ENCODE results near the gene GNAO1. TPM values are rescaled to one million over a fixed set of nuclear protein-coding genes. Genes with fewer than 3 reads are reported as not detected.

The GNAO1 gene
- total and polyA plus RNA-seq, 9 of the 15 experiments (the other 6 are each of a cell fraction or from before 2014, with no cell fraction given): 0.07 to 0.42 (median 0.08) TPM; not detected in 5

GRCh38 chr16:56278196-56278855, 87.0 kb downstream of the GNAO1 start (continued):
- no peak for TF ChIP-seq ZBTB33 (CRISPR knock-in tag; IDR thresholded peaks at IDR 0.05)
- TF ChIP-seq HINFP (tag; conservative IDR thresholded peaks at IDR 0.05; ENCODE audit: low read depth): no peak
- TF ChIP-seq EGR1 (conservative IDR thresholded peaks at IDR 0.05): peak; percentile 69
- TF ChIP-seq CBX3 (IDR thresholded peaks at IDR 0.05; ENCODE audit: borderline replicate concordance in 1 of 2, low read length in 2 of 2): peak in 1 of 2 experiments; percentile 22; a peak in 1 of 3 replicates
- no peak for TF ChIP-seq PBX2 (CRISPR knock-in tag; IDR thresholded peaks at IDR 0.05; ENCODE audit: low read depth)
- no peak for TF ChIP-seq PBX2 (tag; conservative IDR thresholded peaks at IDR 0.05; ENCODE audit: low read depth)
- no peak for TF ChIP-seq IRF9 (tag; IDR thresholded peaks at IDR 0.05)
- no peak for TF ChIP-seq ZNF695 (CRISPR knock-in tag; IDR thresholded peaks at IDR 0.05)
- no peak for TF ChIP-seq CSDE1 (IDR thresholded peaks at IDR 0.05)
- no peak for TF ChIP-seq PHF8 (IDR thresholded peaks at IDR 0.05; ENCODE audit: borderline replicate concordance, low read length)
- TF ChIP-seq ZBTB11 (CRISPR knock-in tag; IDR thresholded peaks at IDR 0.05): peak in 1 of 3 experiments; percentile 38; a peak in 1 of 6 replicates
- no peak for TF ChIP-seq IRF2 (CRISPR knock-in tag; IDR thresholded peaks at IDR 0.05)
- TF ChIP-seq ETV5 (CRISPR knock-in tag; IDR thresholded peaks at IDR 0.05; ENCODE audit: low read depth): 0 out of 2 replicates have a peak, but pooled peaks have one; percentile 40
- no peak for TF ChIP-seq FOXP1 (CRISPR knock-in tag; IDR thresholded peaks at IDR 0.05)
- peak; percentile 58; the same call in 1 of the 2 replicates for TF ChIP-seq NCOA1 (IDR thresholded peaks at IDR 0.05; ENCODE audit: low read depth)
- TF ChIP-seq KAT8 (IDR thresholded peaks at IDR 0.05; ENCODE audit: low read depth): no peak
